Choroid plexus epithelial cell (primary cell): ENCODE results near the gene PHRF1.

Experiments
- DNase-seq: peaks from one replicate; pipeline ENCODE4 v3.0.0-alpha.2; 2010; ENCODE audit warnings: low read depth
- H3K4me3 ChIP-seq: 2 replicates; pipeline ENCODE4 v1.5.1; 2011; ENCODE audit warnings: low read depth, mild to moderate bottlenecking, control low read depth, low read length, moderate library complexity
- TF ChIP-seq, protein P1 (sequence below): conservative IDR thresholded peaks from 2 replicates; pipeline ENCODE4 v1.5.1; 2011; ENCODE audit warnings: low read depth, mild to moderate bottlenecking, control low read depth, inconsistent platforms, low read length, moderate library complexity

Gene PHRF1

DNA sequence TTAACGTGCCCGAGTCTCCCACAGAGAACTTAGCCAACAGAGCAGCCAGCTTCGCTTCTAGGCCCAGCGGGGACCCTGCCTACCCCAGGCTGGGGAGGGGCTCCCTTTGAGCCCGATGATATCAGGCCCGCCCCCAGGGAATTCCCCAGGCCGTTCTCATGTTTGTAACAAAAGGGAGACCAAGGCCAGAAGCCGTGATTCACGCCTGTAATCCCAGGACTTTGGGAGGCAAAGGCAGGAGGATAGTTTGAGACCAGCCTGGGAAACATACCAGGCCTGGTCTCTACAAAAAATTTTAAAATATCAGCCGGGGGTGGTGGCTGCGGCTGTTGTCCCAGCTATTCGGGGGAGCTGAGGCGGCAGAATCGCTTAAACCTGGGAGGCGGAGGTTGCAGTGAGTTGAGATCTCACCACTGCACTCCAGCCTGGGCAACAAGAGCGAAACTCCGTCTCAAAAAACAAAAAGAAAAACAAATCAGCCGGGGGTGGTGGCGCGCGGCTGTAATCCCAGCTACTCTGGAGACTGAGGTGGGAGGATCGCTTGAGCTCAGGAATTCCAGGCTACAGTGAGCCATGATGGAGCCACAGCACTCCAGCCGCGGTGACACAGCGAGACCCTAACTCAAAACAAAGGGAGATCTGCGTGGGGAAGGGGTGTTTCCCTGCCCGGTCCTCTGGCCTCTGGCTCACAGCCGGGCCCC, 62.5 kb downstream of the PHRF1 start:
- TF ChIP-seq, protein P1, sequence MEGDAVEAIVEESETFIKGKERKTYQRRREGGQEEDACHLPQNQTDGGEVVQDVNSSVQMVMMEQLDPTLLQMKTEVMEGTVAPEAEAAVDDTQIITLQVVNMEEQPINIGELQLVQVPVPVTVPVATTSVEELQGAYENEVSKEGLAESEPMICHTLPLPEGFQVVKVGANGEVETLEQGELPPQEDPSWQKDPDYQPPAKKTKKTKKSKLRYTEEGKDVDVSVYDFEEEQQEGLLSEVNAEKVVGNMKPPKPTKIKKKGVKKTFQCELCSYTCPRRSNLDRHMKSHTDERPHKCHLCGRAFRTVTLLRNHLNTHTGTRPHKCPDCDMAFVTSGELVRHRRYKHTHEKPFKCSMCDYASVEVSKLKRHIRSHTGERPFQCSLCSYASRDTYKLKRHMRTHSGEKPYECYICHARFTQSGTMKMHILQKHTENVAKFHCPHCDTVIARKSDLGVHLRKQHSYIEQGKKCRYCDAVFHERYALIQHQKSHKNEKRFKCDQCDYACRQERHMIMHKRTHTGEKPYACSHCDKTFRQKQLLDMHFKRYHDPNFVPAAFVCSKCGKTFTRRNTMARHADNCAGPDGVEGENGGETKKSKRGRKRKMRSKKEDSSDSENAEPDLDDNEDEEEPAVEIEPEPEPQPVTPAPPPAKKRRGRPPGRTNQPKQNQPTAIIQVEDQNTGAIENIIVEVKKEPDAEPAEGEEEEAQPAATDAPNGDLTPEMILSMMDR = no peak
- peak overlapping the region; percentile 8 for H3K4me3 ChIP-seq
- DNase-seq = peak; percentile 66

- peak overlapping the region; percentile 8 for H3K4me3 ChIP-seq
- peak; percentile 20 for DNase-seq
- TF ChIP-seq, protein P1 = no peak
These were observed 63.2 kb downstream of the PHRF1 start for GRCh38 chr11:639332-639955.

DNA sequence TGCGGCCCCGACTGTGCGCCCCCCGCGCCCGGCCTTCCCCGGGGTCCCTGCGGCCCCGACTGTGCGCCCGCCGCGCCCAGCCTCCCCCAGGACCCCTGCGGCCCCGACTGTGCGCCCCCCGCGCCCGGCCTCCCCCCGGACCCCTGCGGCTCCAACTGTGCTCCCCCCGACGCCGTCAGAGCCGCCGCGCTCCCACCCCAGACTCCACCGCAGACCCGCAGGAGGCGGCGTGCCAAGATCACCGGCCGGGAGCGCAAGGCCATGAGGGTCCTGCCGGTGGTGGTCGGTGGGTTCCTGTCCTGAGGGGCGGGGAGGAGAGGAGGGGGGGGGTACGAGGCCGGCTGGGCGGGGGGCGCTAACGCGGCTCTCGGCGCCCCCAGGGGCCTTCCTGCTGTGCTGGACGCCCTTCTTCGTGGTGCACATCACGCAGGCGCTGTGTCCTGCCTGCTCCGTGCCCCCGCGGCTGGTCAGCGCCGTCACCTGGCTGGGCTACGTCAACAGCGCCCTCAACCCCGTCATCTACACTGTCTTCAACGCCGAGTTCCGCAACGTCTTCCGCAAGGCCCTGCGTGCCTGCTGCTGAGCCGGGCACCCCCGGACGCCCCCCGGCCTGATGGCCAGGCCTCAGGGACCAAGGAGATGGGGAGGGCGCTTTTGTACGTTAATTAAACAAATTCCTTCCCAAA, 63.9 kb downstream of the PHRF1 start:
- TF ChIP-seq, protein P1 = no peak
- no peak overlapping the region for H3K4me3 ChIP-seq
- DNase-seq = peak; percentile 16

DNA sequence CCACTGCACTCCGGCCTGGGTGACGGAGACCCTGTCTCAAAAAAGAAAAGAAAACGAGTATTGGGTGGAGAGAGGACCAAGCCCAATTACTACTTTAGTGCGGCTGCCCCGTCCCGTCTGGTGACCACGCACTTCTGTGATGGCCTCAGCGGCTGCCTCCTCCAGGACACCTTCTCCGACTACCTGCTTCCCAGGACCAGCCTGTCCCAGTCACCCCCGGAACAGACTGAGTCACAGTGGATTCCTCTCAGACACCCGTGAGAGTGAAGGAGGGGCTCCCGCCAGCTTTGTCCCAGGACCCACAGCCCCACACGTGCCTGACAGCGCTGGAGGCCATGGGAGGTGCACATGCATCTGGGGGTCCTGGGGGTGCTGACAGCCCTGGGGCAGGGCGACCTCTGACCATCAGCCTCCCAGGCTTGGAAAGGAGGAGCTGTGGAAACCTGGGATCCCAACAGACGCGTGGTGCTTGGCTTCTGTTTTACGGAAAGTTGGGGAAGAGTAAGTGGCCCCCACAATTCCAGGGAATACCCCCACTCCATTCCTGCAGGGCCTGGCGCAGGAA, 65.6 kb downstream of the PHRF1 start:
- DNase-seq = no peak
- H3K4me3 ChIP-seq = no peak overlapping the region
- TF ChIP-seq, protein P1 = no peak

DNA sequence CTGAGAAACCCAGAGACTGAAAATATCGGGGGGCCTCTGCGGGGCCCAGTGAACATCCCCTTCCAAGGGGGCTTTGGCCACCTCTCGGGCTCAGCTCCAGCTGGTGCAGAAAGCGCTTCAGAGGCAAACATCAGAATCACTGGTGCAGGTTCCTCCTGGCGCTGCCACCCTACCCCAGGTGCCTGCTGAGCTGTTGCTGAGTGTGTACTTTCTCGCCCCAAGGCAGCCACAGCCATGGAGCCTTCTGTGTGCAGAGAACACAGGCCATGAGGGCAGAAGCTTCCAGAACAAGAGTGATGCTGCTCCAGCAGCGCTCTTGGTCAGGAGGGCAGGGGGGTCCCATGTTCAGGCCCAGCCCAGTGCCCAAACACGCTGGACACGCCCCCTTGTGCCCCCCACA, 67.1 kb downstream of the PHRF1 start:
- TF ChIP-seq, protein P1 = no peak
- no peak for DNase-seq
- H3K4me3 ChIP-seq = no peak overlapping the region

- TF ChIP-seq, protein P1 = no peak
- no peak for DNase-seq
- no peak overlapping the region for H3K4me3 ChIP-seq
These were observed 67.8 kb downstream of the PHRF1 start for GRCh38 chr11:643849-644738.
